Upper lobe of left lung (tissue), 6 donors: Measurements from ENCODE around the gene VPS8. TPM values are rescaled to one million over a fixed set of nuclear protein-coding genes. Genes with fewer than 3 reads are reported as not detected.

Source experiments
- ATAC-seq, 2 donors: fragments of 200-7000 bp; cut with Tn5 transposase; one replicate each; pipeline ENCODE4 v1.9.1; 2022; ENCODE audit warnings: mild to moderate bottlenecking in 2 of 2, moderate library complexity in 2 of 2; ENCODE audit not compliant: low FRiP score in 2 of 2
- DNase-seq, 2 donors: peaks; one replicate each; pipeline ENCODE4 v3.0.0-alpha.2; 2019 to 2020
- H3K27ac ChIP-seq, 4 donors: fragments of 200-600 bp; sonication (generic); one replicate each; pipeline ENCODE4 v1.5.1; 2016 to 2019
- H3K27me3 ChIP-seq, 4 donors: fragments of 200-600 bp; sonication (generic); one replicate each; pipeline ENCODE4 v1.5.1; 2017 to 2019
- H3K36me3 ChIP-seq, 4 donors: fragments of 200-600 bp; sonication (generic); one replicate each; pipeline ENCODE4 v1.5.1; 2016 to 2019
- H3K4me1 ChIP-seq, 4 donors: fragments of 200-600 bp; sonication (generic); one replicate each; pipeline ENCODE4 v1.5.1; 2018 to 2019
- H3K4me3 ChIP-seq, 4 donors: fragments of 200-600 bp; sonication (generic); one replicate each; pipeline ENCODE4 v1.5.1; 2017 to 2019; ENCODE audit warnings: mild to moderate bottlenecking in 2 of 4, moderate library complexity in 1 of 4
- H3K9me3 ChIP-seq, 4 donors: fragments of 200-600 bp; sonication (generic); one replicate each; pipeline ENCODE4 v1.5.1; 2018 to 2019
- EP300 ChIP-seq, 4 donors: sonication (generic); formaldehyde crosslinking; IDR thresholded peaks; one replicate each; pipeline ENCODE4 v1.5.1; 2017; ENCODE audit warnings: antibody characterized with exemption in 4 of 4, control low read depth in 2 of 4
- POLR2A ChIP-seq, 4 donors: fragments of 450-650 bp; IDR thresholded peaks; one replicate each; pipeline ENCODE4 v1.5.1; 2016 to 2017; ENCODE audit warnings: antibody characterized with exemption in 4 of 4, mild to moderate bottlenecking in 2 of 4
- POLR2AphosphoS5 ChIP-seq, 2 donors: sonication (generic); formaldehyde crosslinking; IDR thresholded peaks; one replicate each; pipeline ENCODE4 v1.5.1; 2017; ENCODE audit warnings: antibody characterized with exemption in 2 of 2
- WGBS, 2 donors: methylation state at CpG; one replicate each; pipeline ENCODE4 v1.1.5; 2017 to 2018; 5-methylcytosine and 5-hydroxymethylcytosine counted together
- total RNA-seq, 6 donors: library from RNA; depleted of rRNA in 4 of 6; stranded (reverse); fragments of >200 nt in 4 of 6; gene quantifications; one replicate each; pipeline versions ENCODE4 v1.1.0 to v1.2.1, GENCODE V29; 2016 to 2021
- TF ChIP-seq, protein P1 (sequence below), 6 experiments: fragments of 450-650 bp in 4 of 6; fragments of 200-600 bp in 2 of 6; sonication (generic) in 2 of 6; IDR thresholded peaks; one replicate each; pipeline ENCODE4 v1.5.1; 2016 to 2019; ENCODE audit warnings: antibody characterized with exemption in 6 of 6
- donor health status: DM: no; HTN: no; CAD: no; lungs with moderate emphysema.
- donor health status: DM: no; HTN: yes; CAD: no; lungs with severe emphysema.

The VPS8 gene
- total RNA-seq, 6 donors from 2014 or later: 50.9 to 147 (median 61.5) TPM

DNA sequence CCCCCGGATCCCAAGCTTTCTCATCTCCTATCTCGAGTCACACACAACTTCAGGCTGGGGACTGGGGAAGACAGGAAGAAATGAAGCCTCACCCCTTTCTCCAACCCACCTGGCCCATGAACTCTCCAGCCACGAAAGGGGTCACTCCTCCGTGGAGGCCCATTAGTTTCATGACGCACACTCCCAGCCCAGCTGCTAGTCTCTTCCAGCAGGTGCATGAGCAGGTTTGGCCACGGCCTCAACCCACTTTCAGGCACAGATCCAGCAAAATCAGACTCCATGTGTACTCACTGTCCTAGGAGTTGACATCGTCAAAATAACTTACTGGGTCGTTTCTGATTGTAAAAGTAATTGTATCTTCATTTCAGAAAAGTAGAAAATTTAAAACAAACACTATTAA, 264.3 kb downstream of the VPS8 start:
- WGBS, 2 donors: 78 to 92% methylated on average over 6 to 8 of the region's 8 CpGs
- no peaks in the 10 kb centered on the region for H3K9me3 ChIP-seq
- ATAC-seq: no peak
- no peak for DNase-seq
- no peaks in the 10 kb centered on the region for H3K27me3 ChIP-seq
- no peak overlapping the region for H3K27ac ChIP-seq
- H3K4me1 ChIP-seq: no peaks in the 10 kb centered on the region
- H3K4me3 ChIP-seq: no peak overlapping the region
- TF ChIP-seq, protein P1, sequence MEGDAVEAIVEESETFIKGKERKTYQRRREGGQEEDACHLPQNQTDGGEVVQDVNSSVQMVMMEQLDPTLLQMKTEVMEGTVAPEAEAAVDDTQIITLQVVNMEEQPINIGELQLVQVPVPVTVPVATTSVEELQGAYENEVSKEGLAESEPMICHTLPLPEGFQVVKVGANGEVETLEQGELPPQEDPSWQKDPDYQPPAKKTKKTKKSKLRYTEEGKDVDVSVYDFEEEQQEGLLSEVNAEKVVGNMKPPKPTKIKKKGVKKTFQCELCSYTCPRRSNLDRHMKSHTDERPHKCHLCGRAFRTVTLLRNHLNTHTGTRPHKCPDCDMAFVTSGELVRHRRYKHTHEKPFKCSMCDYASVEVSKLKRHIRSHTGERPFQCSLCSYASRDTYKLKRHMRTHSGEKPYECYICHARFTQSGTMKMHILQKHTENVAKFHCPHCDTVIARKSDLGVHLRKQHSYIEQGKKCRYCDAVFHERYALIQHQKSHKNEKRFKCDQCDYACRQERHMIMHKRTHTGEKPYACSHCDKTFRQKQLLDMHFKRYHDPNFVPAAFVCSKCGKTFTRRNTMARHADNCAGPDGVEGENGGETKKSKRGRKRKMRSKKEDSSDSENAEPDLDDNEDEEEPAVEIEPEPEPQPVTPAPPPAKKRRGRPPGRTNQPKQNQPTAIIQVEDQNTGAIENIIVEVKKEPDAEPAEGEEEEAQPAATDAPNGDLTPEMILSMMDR (IDR thresholded peaks at IDR 0.05): no peak
- TF ChIP-seq POLR2A (IDR thresholded peaks at IDR 0.05) (no peak), POLR2AphosphoS5 (IDR thresholded peaks at IDR 0.05) (no peak), EP300 (IDR thresholded peaks at IDR 0.05) (no peak)
- H3K36me3 ChIP-seq: no peaks in the 10 kb centered on the region

DNA sequence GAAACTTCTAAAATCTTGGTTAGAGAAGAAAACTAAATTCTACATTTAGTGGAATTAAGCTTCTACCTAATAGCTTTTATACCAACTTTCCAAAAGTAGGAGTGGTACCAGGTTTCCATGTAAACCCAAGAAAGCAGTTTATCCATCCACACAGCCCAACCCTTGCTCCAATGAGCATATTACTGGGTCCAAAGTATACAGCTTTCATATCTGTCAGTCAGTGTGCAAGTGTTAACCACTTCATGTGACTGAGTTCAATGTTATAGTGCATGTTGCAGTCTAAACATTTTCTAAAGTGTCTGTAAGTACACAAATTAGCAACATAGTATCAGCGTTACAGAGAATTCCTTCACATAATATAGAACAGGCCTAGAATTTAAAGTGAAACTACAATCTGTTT, 267.7 kb downstream of the VPS8 start:
- no peaks in the 10 kb centered on the region for H3K4me1 ChIP-seq
- no peaks in the 10 kb centered on the region for H3K9me3 ChIP-seq
- 45 to 67% methylated on average over 1 of the region's 1 CpG for whole genome bisulfite sequencing, 2 donors
- no peak overlapping the region for H3K27ac ChIP-seq
- no peak overlapping the region for H3K4me3 ChIP-seq
- TF ChIP-seq, protein P1 (IDR thresholded peaks at IDR 0.05): no peak
- no peak for TF ChIP-seq POLR2A (IDR thresholded peaks at IDR 0.05)
- ATAC-seq (no peak), DNase-seq (no peak)
- H3K36me3 ChIP-seq: no peaks in the 10 kb centered on the region
- H3K27me3 ChIP-seq: no peaks in the 10 kb centered on the region

GRCh38 chr3:185081521-185081920, 269.6 kb downstream of the VPS8 start:
- TF ChIP-seq, protein P1 (IDR thresholded peaks at IDR 0.05): no peak
- TF ChIP-seq POLR2A (IDR thresholded peaks at IDR 0.05) (no peak), POLR2AphosphoS5 (IDR thresholded peaks at IDR 0.05) (no peak), EP300 (IDR thresholded peaks at IDR 0.05) (no peak)
- H3K4me1 ChIP-seq: no peaks in the 10 kb centered on the region
- H3K27ac ChIP-seq: no peak overlapping the region
- DNase-seq (no peak), ATAC-seq (no peak)
- H3K9me3 ChIP-seq: no peaks in the 10 kb centered on the region
- H3K36me3 ChIP-seq: no peaks in the 10 kb centered on the region
- no peak overlapping the region for H3K4me3 ChIP-seq
- H3K27me3 ChIP-seq: no peaks in the 10 kb centered on the region
- WGBS, 2 donors: 97 to 100% methylated on average over 1 of the region's 1 CpG

GRCh38 chr3:185082149-185082548, 270.2 kb downstream of the VPS8 start:
- Histone ChIP-seq H3K4me1 (no peaks in the 10 kb centered on the region), H3K27ac (no peak overlapping the region), H3K36me3 (no peaks in the 10 kb centered on the region), H3K4me3 (no peak overlapping the region), H3K27me3 (no peaks in the 10 kb centered on the region), H3K9me3 (no peaks in the 10 kb centered on the region)
- no peak for TF ChIP-seq POLR2A (IDR thresholded peaks at IDR 0.05)
- TF ChIP-seq, protein P1 (IDR thresholded peaks at IDR 0.05): no peak
- TF ChIP-seq POLR2AphosphoS5 (IDR thresholded peaks at IDR 0.05): no peak
- TF ChIP-seq EP300 (IDR thresholded peaks at IDR 0.05): no peak
- WGBS, 2 donors: 85 to 90% methylated on average over 3 of the region's 3 CpGs
- no peak for DNase-seq
- ATAC-seq: no peak

GRCh38 chr3:185082829-185083228, 270.9 kb downstream of the VPS8 start:
- no peak overlapping the region for H3K27ac ChIP-seq
- no peaks in the 10 kb centered on the region for H3K4me1 ChIP-seq
- no peaks in the 10 kb centered on the region for H3K36me3 ChIP-seq
- H3K4me3 ChIP-seq: no peak overlapping the region
- TF ChIP-seq POLR2A (IDR thresholded peaks at IDR 0.05) (no peak), EP300 (IDR thresholded peaks at IDR 0.05) (no peak), POLR2AphosphoS5 (IDR thresholded peaks at IDR 0.05) (no peak)
- TF ChIP-seq, protein P1 (IDR thresholded peaks at IDR 0.05): no peak
- WGBS, 2 donors: 81 to 83% methylated on average over 14 of the region's 14 CpGs
- ATAC-seq (no peak), DNase-seq (no peak)
- H3K9me3 ChIP-seq: no peaks in the 10 kb centered on the region
- no peaks in the 10 kb centered on the region for H3K27me3 ChIP-seq
